Astrocyte (in vitro differentiated cells and primary cell): ENCODE measurements around the gene KIR3DL1. TPM values are rescaled to one million over a fixed set of nuclear protein-coding genes. Genes with fewer than 3 reads are reported as not detected.
"Not testable (repeated sequence)": the region's sequence is repeated elsewhere in the genome, so short reads cannot be mapped to it uniquely, and the experiment has no call there.

ENCODE experiments used
- DNase-seq: peaks from one replicate; pipeline ENCODE4 v3.0.0-alpha.2; 2010; ENCODE audit warnings: low read depth
- FAIRE-seq: peaks from 2 replicates; lab custom pipeline; 2011; peaks lifted over from hg19 to GRCh38; lab: Jason Lieb, UNC
- H2AFZ ChIP-seq: 2 replicates; pipeline ENCODE4 v1.6.0; 2012; ENCODE audit warnings: low read depth, low read length, inconsistent platforms
- H3K27ac ChIP-seq: 2 replicates; pipeline ENCODE4 v1.5.1; 2011; ENCODE audit warnings: low read depth, low read length, inconsistent platforms
- H3K27me3 ChIP-seq: 2 replicates; pipeline ENCODE4 v1.6.0; 2011; ENCODE audit warnings: low read length, inconsistent platforms; ENCODE audit not compliant: insufficient read depth
- H3K36me3 ChIP-seq: 2 replicates; pipeline ENCODE4 v1.5.1; 2011; ENCODE audit warnings: low read length, inconsistent platforms; ENCODE audit not compliant: insufficient read depth
- H3K4me1 ChIP-seq: 2 replicates; pipeline ENCODE4 v1.5.1; 2011; ENCODE audit warnings: low read length, inconsistent platforms; ENCODE audit not compliant: insufficient read depth
- H3K4me2 ChIP-seq: 2 replicates; pipeline ENCODE4 v1.6.0; 2012; ENCODE audit warnings: low read length, inconsistent platforms
- H3K4me3 ChIP-seq: 2 replicates; pipeline ENCODE4 v1.5.1; 2011; ENCODE audit warnings: low read depth, mild to moderate bottlenecking, low read length, inconsistent platforms; ENCODE audit not compliant: insufficient read depth
- H3K79me2 ChIP-seq: 2 replicates; pipeline ENCODE4 v1.6.0; 2012; ENCODE audit warnings: mild to moderate bottlenecking, low read length, inconsistent platforms; ENCODE audit not compliant: insufficient read depth
- H3K9ac ChIP-seq: 2 replicates; pipeline ENCODE4 v1.6.0; 2012; ENCODE audit warnings: mild to moderate bottlenecking, low read length, inconsistent platforms
- H3K9me3 ChIP-seq: 2 replicates; pipeline ENCODE4 v1.5.1; 2012; ENCODE audit warnings: low read depth, mild to moderate bottlenecking, low read length, inconsistent platforms; ENCODE audit not compliant: insufficient read depth
- H4K20me1 ChIP-seq: 2 replicates; pipeline ENCODE4 v1.6.0; 2012; ENCODE audit warnings: low read length, inconsistent platforms; ENCODE audit not compliant: insufficient read depth
- H3K27ac Mint-ChIP-seq: one replicate; pipeline ENCODE4 v1.8.0; 2021; ENCODE audit warnings: mild to moderate bottlenecking, mixed read lengths; ENCODE audit not compliant: unreplicated experiment
- H3K27me3 Mint-ChIP-seq: one replicate; pipeline ENCODE4 v1.8.0; 2021; ENCODE audit warnings: low read depth, mixed read lengths; ENCODE audit not compliant: unreplicated experiment
- H3K36me3 Mint-ChIP-seq: one replicate; pipeline ENCODE4 v1.8.0; 2021; ENCODE audit warnings: low read depth, mixed read lengths; ENCODE audit not compliant: unreplicated experiment
- H3K4me1 Mint-ChIP-seq: one replicate; pipeline ENCODE4 v1.8.0; 2021; ENCODE audit warnings: low read depth, mixed read lengths; ENCODE audit not compliant: unreplicated experiment
- H3K4me3 Mint-ChIP-seq: one replicate; pipeline ENCODE4 v1.8.0; 2021; ENCODE audit warnings: mild to moderate bottlenecking, moderate library complexity, mixed read lengths; ENCODE audit not compliant: unreplicated experiment
- H3K9me3 Mint-ChIP-seq: one replicate; pipeline ENCODE4 v1.8.0; 2021; ENCODE audit warnings: mild to moderate bottlenecking, mixed read lengths; ENCODE audit not compliant: unreplicated experiment
- CTCF ChIP-seq: IDR thresholded peaks from 2 replicates; pipeline ENCODE4 v1.5.1; 2011; ENCODE audit warnings: low read depth, mild to moderate bottlenecking, inconsistent platforms, low read length, moderate library complexity; ENCODE audit not compliant: insufficient read depth
- EZH2 ChIP-seq: IDR thresholded peaks from 2 replicates; pipeline ENCODE4 v1.6.1; 2012; ENCODE audit warnings: mild to moderate bottlenecking, low read length, inconsistent platforms; ENCODE audit not compliant: insufficient read depth
- total RNA-seq: library from RNA; stranded (reverse); gene quantifications from 2 replicates; pipeline ENCODE4 v1.2.1, GENCODE V29; 2021

Gene KIR3DL1
- total RNA-seq, 1 donor from 2014 or later, result not detected

GRCh38 chr19:54850930-54851329 lies 34.7 kb downstream of the KIR3DL1 start:
- no peaks in the 10 kb centered on the region for H3K4me1 ChIP-seq
- FAIRE-seq, result no peak
- no peaks in the 10 kb centered on the region for H3K4me1 Mint-ChIP-seq

DNA sequence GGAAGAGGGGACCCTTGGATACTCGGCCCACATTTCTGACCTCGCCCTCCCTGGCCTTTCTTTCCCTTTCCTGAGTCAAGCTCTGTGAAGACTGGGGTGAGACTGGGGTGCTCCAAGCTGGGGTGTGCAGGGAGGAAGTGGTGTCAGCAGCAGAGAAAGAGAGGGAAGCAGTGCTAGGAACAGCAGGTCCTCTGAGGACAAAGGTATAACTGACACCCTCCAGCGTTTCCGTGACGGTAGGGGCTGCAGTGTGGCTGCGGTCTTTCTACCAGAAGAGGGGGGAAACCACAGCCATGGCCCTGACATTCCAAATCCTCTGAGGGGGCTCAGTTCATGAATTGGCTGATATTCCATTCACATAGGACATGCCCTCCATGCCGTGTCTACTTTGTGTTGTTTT lies 35.1 kb downstream of the KIR3DL1 start:
- peaks cover 2% of the 10 kb centered on the region for H3K27me3 Mint-ChIP-seq
- H3K4me1 Mint-ChIP-seq, result no peaks in the 10 kb centered on the region
- Histone ChIP-seq H3K79me2 (no peaks in the 10 kb centered on the region), H3K9me3 (peaks cover 8% of the 10 kb centered on the region), H3K36me3 (no peaks in the 10 kb centered on the region), H3K27ac (no peak overlapping the region), H4K20me1 (no peaks in the 10 kb centered on the region), H3K4me2 (no peak overlapping the region), H2AFZ (no peak overlapping the region), H3K4me3 (no peak overlapping the region), H3K4me1 (no peaks in the 10 kb centered on the region), H3K9ac (no peak overlapping the region), H3K27me3 (no peaks in the 10 kb centered on the region)
- FAIRE-seq (no peak), DNase-seq (no peak)
- no peak overlapping the region for H3K4me3 Mint-ChIP-seq
- H3K27ac Mint-ChIP-seq, result no peak overlapping the region
- H3K9me3 Mint-ChIP-seq, result peaks cover 22% of the 10 kb centered on the region
- TF ChIP-seq CTCF, result no peak
- no peak for TF ChIP-seq EZH2
- H3K36me3 Mint-ChIP-seq, result no peaks in the 10 kb centered on the region

More at GRCh38 chr19:54850930-54851329, 34.7 kb downstream of the KIR3DL1 start:
- no peak for TF ChIP-seq CTCF
- no peak for TF ChIP-seq EZH2
- H3K4me3 Mint-ChIP-seq, result no peak overlapping the region
- H3K9me3 ChIP-seq, result peaks cover 8% of the 10 kb centered on the region
- H3K27ac Mint-ChIP-seq, result no peak overlapping the region
- H3K27me3 Mint-ChIP-seq, result peaks cover 3% of the 10 kb centered on the region
- no peak overlapping the region for H3K9ac ChIP-seq
- peaks cover 24% of the 10 kb centered on the region for H3K9me3 Mint-ChIP-seq
- no peak overlapping the region for H3K27ac ChIP-seq
- H3K36me3 Mint-ChIP-seq, result no peaks in the 10 kb centered on the region
- no peaks in the 10 kb centered on the region for H3K27me3 ChIP-seq
- no peak overlapping the region for H3K4me2 ChIP-seq
- no peaks in the 10 kb centered on the region for H3K79me2 ChIP-seq
- no peak for DNase-seq
- no peaks in the 10 kb centered on the region for H3K36me3 ChIP-seq
- no peaks in the 10 kb centered on the region for H4K20me1 ChIP-seq
- H2AFZ ChIP-seq, result no peak overlapping the region
- no peak overlapping the region for H3K4me3 ChIP-seq

GRCh38 chr19:54855241-54855640 lies 39.0 kb downstream of the KIR3DL1 start:
- not testable (repeated sequence) for DNase-seq, H3K4me1 ChIP-seq, H3K4me3 Mint-ChIP-seq, H3K4me3 ChIP-seq, FAIRE-seq, H3K27ac Mint-ChIP-seq, H3K4me2 ChIP-seq, H3K27me3 ChIP-seq, H3K36me3 Mint-ChIP-seq, H3K4me1 Mint-ChIP-seq, H4K20me1 ChIP-seq, H3K9me3 ChIP-seq, H2AFZ ChIP-seq, H3K9ac ChIP-seq, H3K27me3 Mint-ChIP-seq, H3K27ac ChIP-seq, H3K79me2 ChIP-seq, H3K36me3 ChIP-seq
- H3K9me3 Mint-ChIP-seq, result peaks cover 17% of the 10 kb centered on the region

GRCh38 chr19:54858476-54858875 lies 42.2 kb downstream of the KIR3DL1 start:
- not testable (repeated sequence) for H3K36me3 Mint-ChIP-seq, H3K4me1 ChIP-seq, FAIRE-seq

DNA sequence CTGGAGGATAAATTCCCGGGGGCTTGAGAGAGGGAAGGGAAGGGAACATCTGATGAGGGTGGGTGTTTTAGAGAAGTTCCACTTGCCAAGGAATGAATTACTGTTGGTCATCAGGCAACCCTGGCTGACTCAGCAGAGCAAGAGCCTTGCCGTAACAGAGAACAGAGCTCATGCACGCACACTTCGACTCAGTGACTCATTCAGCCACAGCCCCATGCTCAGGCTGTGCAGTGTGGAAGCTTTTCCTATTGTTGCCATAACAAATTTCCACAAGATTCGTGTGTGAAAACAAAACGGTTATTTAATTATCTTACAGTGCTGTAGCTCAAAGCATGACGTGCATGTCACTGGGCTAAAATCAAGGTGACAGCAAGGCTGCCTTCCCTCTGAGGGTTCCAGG lies 43.2 kb downstream of the KIR3DL1 start:
- not testable (repeated sequence) for H3K9ac ChIP-seq, FAIRE-seq, H3K36me3 ChIP-seq, H3K4me1 ChIP-seq, H3K9me3 ChIP-seq, H3K36me3 Mint-ChIP-seq, H3K4me3 Mint-ChIP-seq, H4K20me1 ChIP-seq, H3K79me2 ChIP-seq, H3K27ac ChIP-seq, H3K27ac Mint-ChIP-seq, H3K4me3 ChIP-seq, H3K27me3 Mint-ChIP-seq, H3K4me1 Mint-ChIP-seq, H2AFZ ChIP-seq, H3K27me3 ChIP-seq, DNase-seq, H3K4me2 ChIP-seq
- peaks cover 14% of the 10 kb centered on the region for H3K9me3 Mint-ChIP-seq

More at GRCh38 chr19:54858476-54858875, 42.2 kb downstream of the KIR3DL1 start:
- peaks cover 15% of the 10 kb centered on the region for H3K9me3 Mint-ChIP-seq
- not testable (repeated sequence) for H3K4me3 Mint-ChIP-seq, H3K27ac ChIP-seq, H4K20me1 ChIP-seq, H3K27me3 ChIP-seq, H3K27ac Mint-ChIP-seq, H3K9ac ChIP-seq, H3K4me1 Mint-ChIP-seq, H3K9me3 ChIP-seq, H2AFZ ChIP-seq, H3K4me2 ChIP-seq, H3K36me3 ChIP-seq, H3K79me2 ChIP-seq, H3K4me3 ChIP-seq, DNase-seq, H3K27me3 Mint-ChIP-seq
